Measurements from ENCODE around the gene SLC15A4. TPM values are rescaled to one million over a fixed set of nuclear protein-coding genes. Genes with fewer than 3 reads are reported as not detected.

SLC15A4 gene
- total and polyA plus RNA-seq, 10 donors = 19.0 to 92.4 (median 43.5) TPM

GRCh38 chr12:128761379-128761790 is 62.4 kb downstream of the SLC15A4 start:
- Histone ChIP-seq H3K4me1 (no peaks in the 10 kb centered on the region), H3K9me3 (peaks cover 0 to 2% (median 0%) of the 10 kb centered on the region in 8 donors), H3K36me3 (no peaks in the 10 kb centered on the region), H3K27me3 (replicated peaks in 1 of 7) (peaks cover 0 to 37% (median 1%) of the 10 kb centered on the region in 7 donors), H3K27ac (no peak overlapping the region), H3K4me3 (no peak overlapping the region)
- 50 to 66% (median 57%) methylated on average over 4 of the region's 4 CpGs for WGBS, 5 donors
- no peak for DNase-seq
- TF ChIP-seq POLR2A (IDR thresholded peaks at IDR 0.05) (no peak), POLR2AphosphoS5 (IDR thresholded peaks at IDR 0.05) (no peak), CTCF (IDR thresholded peaks at IDR 0.05 in 8 of 11, conservative IDR thresholded peaks at IDR 0.05 in 3 of 11) (no peak)
- intact Hi-C loops (cut with DNase I; ENCODE audit: low total_unique reads) = no loop called here

GRCh38 chr12:128755566-128755965 is 68.2 kb downstream of the SLC15A4 start:
- Histone ChIP-seq H3K36me3 (no peaks in the 10 kb centered on the region), H3K4me1 (no peaks in the 10 kb centered on the region), H3K27me3 (replicated peaks in 1 of 7) (no peaks in the 10 kb centered on the region), H3K4me3 (no peak overlapping the region), H3K27ac (no peak overlapping the region), H3K9me3 (peaks cover 0 to 6% (median 0%) of the 10 kb centered on the region in 8 donors)
- 77 to 88% (median 81%) methylated on average over 4 of the region's 4 CpGs for WGBS, 5 donors
- DNase-seq = no peak
- intact Hi-C loops (cut with DNase I; ENCODE audit: low total_unique reads) = no loop called here
- no peak for TF ChIP-seq CTCF (IDR thresholded peaks at IDR 0.05 in 8 of 11, conservative IDR thresholded peaks at IDR 0.05 in 3 of 11)
- TF ChIP-seq POLR2AphosphoS5 (IDR thresholded peaks at IDR 0.05) = no peak
- no peak for TF ChIP-seq POLR2A (IDR thresholded peaks at IDR 0.05)

DNA sequence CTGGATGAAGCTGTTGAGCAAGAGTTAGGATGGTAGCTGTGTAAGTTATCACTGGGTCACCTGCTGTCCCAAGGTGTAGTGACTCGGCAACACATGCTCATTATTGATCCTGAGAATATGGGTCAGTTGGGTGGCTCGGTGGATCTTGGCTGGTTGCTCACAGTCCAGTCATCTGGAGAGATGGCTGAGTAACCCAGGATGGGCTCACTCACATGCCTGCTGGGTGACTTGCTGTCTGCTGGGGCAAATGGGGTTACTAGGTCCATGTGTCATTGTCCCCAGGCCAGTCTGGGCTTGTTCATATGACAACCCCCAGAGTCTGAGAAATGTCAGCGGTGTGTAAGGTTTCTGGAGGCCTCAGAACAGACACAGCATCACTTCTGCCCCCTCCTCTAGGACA is 69.5 kb downstream of the SLC15A4 start:
- no peak for DNase-seq

DNA sequence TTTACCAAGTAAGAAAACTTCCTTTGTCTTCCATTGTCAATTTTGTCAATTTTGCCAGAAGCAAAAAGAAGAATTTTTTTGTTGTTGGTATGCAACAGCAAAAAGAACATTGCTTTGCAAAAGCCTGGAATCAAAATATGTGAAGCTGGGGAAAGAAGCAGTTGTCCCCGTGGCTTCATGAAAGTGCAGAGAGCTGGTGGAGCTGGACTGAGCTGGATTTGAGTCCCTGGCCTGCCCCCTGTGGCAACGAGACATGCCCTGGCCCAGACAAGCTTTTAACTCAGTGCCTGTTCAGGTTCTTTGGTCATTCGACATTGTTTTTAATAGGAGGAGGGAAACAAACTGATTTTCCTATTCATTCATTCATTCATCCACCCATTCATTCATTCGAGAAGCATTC is 70.3 kb downstream of the SLC15A4 start:
- WGBS, 5 donors = 53 to 65% (median 61%) methylated on average over 4 of the region's 4 CpGs
- no peak overlapping the region for H3K27ac ChIP-seq
- H3K9me3 ChIP-seq = peaks cover 0 to 6% (median 0%) of the 10 kb centered on the region in 8 donors
- H3K27me3 ChIP-seq (replicated peaks in 1 of 7) = no peaks in the 10 kb centered on the region
- H3K36me3 ChIP-seq = no peaks in the 10 kb centered on the region
- no peak overlapping the region for H3K4me3 ChIP-seq
- DNase-seq = no peak
- H3K4me1 ChIP-seq = no peaks in the 10 kb centered on the region
- intact Hi-C loops (cut with DNase I; ENCODE audit: low total_unique reads) = no loop called here
- TF ChIP-seq POLR2AphosphoS5 (IDR thresholded peaks at IDR 0.05) (no peak), POLR2A (IDR thresholded peaks at IDR 0.05) (no peak), CTCF (IDR thresholded peaks at IDR 0.05 in 8 of 11, conservative IDR thresholded peaks at IDR 0.05 in 3 of 11) (no peak)

More for the DNA sequence above, 69.5 kb downstream of the SLC15A4 start:
- intact Hi-C loops (cut with DNase I; ENCODE audit: low total_unique reads) = no loop called here
- H3K4me3 ChIP-seq = no peak overlapping the region
- H3K36me3 ChIP-seq = no peaks in the 10 kb centered on the region
- H3K27ac ChIP-seq = no peak overlapping the region
- TF ChIP-seq CTCF (IDR thresholded peaks at IDR 0.05 in 8 of 11, conservative IDR thresholded peaks at IDR 0.05 in 3 of 11) = no peak
- TF ChIP-seq POLR2AphosphoS5 (IDR thresholded peaks at IDR 0.05) = no peak
- no peak for TF ChIP-seq POLR2A (IDR thresholded peaks at IDR 0.05)
- 73 to 97% (median 84%) methylated on average over 2 to 3 of the region's 3 CpGs for WGBS, 5 donors
- no peaks in the 10 kb centered on the region for H3K4me1 ChIP-seq
- no peaks in the 10 kb centered on the region for H3K27me3 ChIP-seq (replicated peaks in 1 of 7)
- peaks cover 0 to 6% (median 0%) of the 10 kb centered on the region in 8 donors for H3K9me3 ChIP-seq

Measured in spleen (tissue), 11 donors.